Mesothelial cell of epicardium (in vitro differentiated cells): ENCODE measurements around the gene ENTPD6. TPM values are rescaled to one million over a fixed set of nuclear protein-coding genes. Genes with fewer than 3 reads are reported as not detected.

Source experiments
- DNase-seq, 2 experiments: peaks; one replicate each; pipeline ENCODE4 v3.0.0; 2021; ENCODE audit warnings: low spot score in 2 of 2; ENCODE audit not compliant: unreplicated experiment in 2 of 2
- H3K27ac Mint-ChIP-seq: 2 replicates; pipeline ENCODE4 v1.8.0; 2021; ENCODE audit warnings: mixed read lengths
- H3K27me3 Mint-ChIP-seq: 2 replicates; pipeline ENCODE4 v1.8.0; 2021; ENCODE audit warnings: low read depth, mixed read lengths
- H3K36me3 Mint-ChIP-seq: 2 replicates; pipeline ENCODE4 v1.8.0; 2021; ENCODE audit warnings: mixed read lengths
- H3K4me1 Mint-ChIP-seq: 2 replicates; pipeline ENCODE4 v1.8.0; 2021; ENCODE audit warnings: mixed read lengths
- H3K4me3 Mint-ChIP-seq: 2 replicates; pipeline ENCODE4 v1.8.0; 2021; ENCODE audit warnings: mild to moderate bottlenecking, moderate library complexity, mixed read lengths
- H3K9me3 Mint-ChIP-seq: 2 replicates; pipeline ENCODE4 v1.8.0; 2021; ENCODE audit warnings: mixed read lengths
- total RNA-seq: library from RNA; stranded (reverse); gene quantifications from 3 replicates; pipeline ENCODE4 v1.2.1, GENCODE V29; 2021
- TF ChIP-seq, protein P1 (sequence below): fragments of 200-600 bp; sonication (generic); IDR thresholded peaks from one replicate; pipeline ENCODE4 v1.5.0; 2021; ENCODE audit warnings: antibody characterized with exemption; ENCODE audit not compliant: unreplicated experiment

The ENTPD6 gene
- total RNA-seq, 1 donor from 2014 or later = 59.3 TPM

DNA sequence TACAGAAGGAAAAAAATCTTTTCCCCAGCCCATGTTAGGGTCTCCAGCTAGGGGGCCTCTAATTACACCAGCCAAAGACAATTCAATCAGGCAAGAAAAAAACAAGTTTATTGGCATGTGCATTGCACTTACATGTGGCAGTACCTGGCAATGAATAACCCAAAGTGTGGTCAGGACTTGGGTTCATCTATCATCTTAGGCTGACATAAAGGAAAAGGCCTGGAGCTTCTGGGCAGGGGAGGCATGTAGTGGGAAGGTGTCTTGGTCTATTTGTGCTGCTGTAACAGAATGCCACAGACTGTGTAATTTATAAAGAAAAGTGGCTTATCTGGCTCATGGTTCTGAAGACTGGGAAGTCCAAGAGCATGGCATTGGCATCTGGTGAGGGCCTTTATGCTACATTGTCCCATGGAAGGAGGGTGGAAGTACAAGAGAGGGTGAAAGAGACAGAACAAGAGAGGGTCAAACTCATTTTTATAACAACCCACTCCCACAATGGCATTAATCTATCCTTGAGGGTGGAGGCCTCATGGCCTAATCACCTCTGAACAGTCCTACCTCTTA, 48.0 kb downstream of the ENTPD6 start:
- H3K4me3 Mint-ChIP-seq = no peak overlapping the region
- H3K36me3 Mint-ChIP-seq = no peaks in the 10 kb centered on the region
- H3K9me3 Mint-ChIP-seq = peaks cover 6% of the 10 kb centered on the region
- peaks cover 9% of the 10 kb centered on the region for H3K27me3 Mint-ChIP-seq
- no peak overlapping the region for H3K27ac Mint-ChIP-seq
- TF ChIP-seq, protein P1, sequence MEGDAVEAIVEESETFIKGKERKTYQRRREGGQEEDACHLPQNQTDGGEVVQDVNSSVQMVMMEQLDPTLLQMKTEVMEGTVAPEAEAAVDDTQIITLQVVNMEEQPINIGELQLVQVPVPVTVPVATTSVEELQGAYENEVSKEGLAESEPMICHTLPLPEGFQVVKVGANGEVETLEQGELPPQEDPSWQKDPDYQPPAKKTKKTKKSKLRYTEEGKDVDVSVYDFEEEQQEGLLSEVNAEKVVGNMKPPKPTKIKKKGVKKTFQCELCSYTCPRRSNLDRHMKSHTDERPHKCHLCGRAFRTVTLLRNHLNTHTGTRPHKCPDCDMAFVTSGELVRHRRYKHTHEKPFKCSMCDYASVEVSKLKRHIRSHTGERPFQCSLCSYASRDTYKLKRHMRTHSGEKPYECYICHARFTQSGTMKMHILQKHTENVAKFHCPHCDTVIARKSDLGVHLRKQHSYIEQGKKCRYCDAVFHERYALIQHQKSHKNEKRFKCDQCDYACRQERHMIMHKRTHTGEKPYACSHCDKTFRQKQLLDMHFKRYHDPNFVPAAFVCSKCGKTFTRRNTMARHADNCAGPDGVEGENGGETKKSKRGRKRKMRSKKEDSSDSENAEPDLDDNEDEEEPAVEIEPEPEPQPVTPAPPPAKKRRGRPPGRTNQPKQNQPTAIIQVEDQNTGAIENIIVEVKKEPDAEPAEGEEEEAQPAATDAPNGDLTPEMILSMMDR = no peak
- no peak for DNase-seq
- H3K4me1 Mint-ChIP-seq = peaks cover 15% of the 10 kb centered on the region

- peaks cover 27% of the 10 kb centered on the region for H3K4me1 Mint-ChIP-seq
- no peak for DNase-seq
- no peak overlapping the region for H3K4me3 Mint-ChIP-seq
- H3K27me3 Mint-ChIP-seq = peaks cover 9% of the 10 kb centered on the region
- H3K9me3 Mint-ChIP-seq = peaks cover 6% of the 10 kb centered on the region
- TF ChIP-seq, protein P1 = no peak
- no peaks in the 10 kb centered on the region for H3K36me3 Mint-ChIP-seq
- no peak overlapping the region for H3K27ac Mint-ChIP-seq
Measured at GRCh38 chr20:25244976-25245375, 49.5 kb downstream of the ENTPD6 start.

GRCh38 chr20:25245461-25245860, 49.9 kb downstream of the ENTPD6 start:
- Mint-ChIP-seq H3K27me3 (peaks cover 9% of the 10 kb centered on the region), H3K36me3 (no peaks in the 10 kb centered on the region), H3K27ac (no peak overlapping the region), H3K4me1 (peaks cover 32% of the 10 kb centered on the region), H3K4me3 (no peak overlapping the region), H3K9me3 (peaks cover 6% of the 10 kb centered on the region)
- TF ChIP-seq, protein P1 = no peak
- DNase-seq = no peak

DNA sequence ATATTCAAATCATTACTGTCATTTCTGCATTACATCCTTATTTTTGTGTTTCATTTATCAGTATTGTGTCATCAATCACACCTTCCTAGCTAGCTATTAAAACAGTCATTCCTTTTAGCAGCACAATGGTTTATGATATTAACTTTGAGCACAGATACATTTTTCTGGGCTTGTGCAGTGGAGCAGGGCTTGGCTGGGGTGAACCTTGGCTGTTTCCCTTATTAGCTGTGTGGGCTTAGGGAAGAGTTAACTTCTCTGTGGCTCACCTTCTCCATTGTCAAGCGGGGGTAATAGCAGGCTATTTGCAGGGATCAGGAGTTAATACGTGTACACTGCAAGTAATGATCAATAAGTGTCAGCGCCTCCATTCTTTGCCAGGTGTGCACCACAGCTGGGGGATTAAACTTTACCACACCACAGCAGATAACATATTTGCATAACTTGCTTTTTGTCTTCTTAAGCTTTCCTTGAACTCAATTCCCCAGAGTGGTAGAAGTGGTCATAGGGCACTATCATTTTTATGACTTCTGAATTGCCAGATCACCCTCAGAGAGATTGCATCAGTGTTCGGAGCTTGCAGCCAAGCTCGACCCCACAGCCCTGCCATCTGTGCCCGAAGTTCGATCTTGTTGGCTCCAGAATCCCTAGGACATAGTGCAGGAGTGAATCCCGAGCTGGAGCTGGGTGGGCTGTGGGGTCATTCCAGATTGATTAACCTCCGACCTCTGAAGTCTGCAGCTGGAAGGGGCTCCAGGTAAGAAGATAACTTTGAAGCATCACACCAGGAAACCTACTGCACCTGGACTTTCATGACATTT, 50.9 kb downstream of the ENTPD6 start:
- no peak for DNase-seq
- Mint-ChIP-seq H3K36me3 (no peaks in the 10 kb centered on the region), H3K4me3 (peak overlapping the region; percentile 92), H3K27ac (no peak overlapping the region), H3K4me1 (peaks cover 33% of the 10 kb centered on the region), H3K27me3 (peaks cover 9% of the 10 kb centered on the region), H3K9me3 (peaks cover 6% of the 10 kb centered on the region)
- TF ChIP-seq, protein P1 = no peak

- H3K27me3 Mint-ChIP-seq = peaks cover 9% of the 10 kb centered on the region
- peaks cover 6% of the 10 kb centered on the region for H3K9me3 Mint-ChIP-seq
- peak overlapping the region; percentile 92 for H3K4me3 Mint-ChIP-seq
- DNase-seq = peak in 1 of 2 experiments; percentile 51
- TF ChIP-seq, protein P1 = no peak
- H3K27ac Mint-ChIP-seq = no peak overlapping the region
- peaks cover 27% of the 10 kb centered on the region for H3K4me1 Mint-ChIP-seq
- no peaks in the 10 kb centered on the region for H3K36me3 Mint-ChIP-seq
Measured at GRCh38 chr20:25247000-25247517, 51.5 kb downstream of the ENTPD6 start.
